WTC11 (cell line): ENCODE results near the gene CCDC170. TPM values are rescaled to one million over a fixed set of nuclear protein-coding genes. Genes with fewer than 3 reads are reported as not detected.
"Not testable (repeated sequence)": the region's sequence is repeated elsewhere in the genome, so short reads cannot be mapped to it uniquely, and the experiment has no call there.

ENCODE experiments used
- ATAC-seq: fragments of 200-7000 bp; cut with Tn5 transposase; 2 replicates; pipeline ENCODE4 v1.10.0; 2021; ENCODE audit warnings: mild to moderate bottlenecking, moderate library complexity
- CTCF ChIA-PET: fragments of 300-600 bp; sonication (Branson Sonifier 250); formaldehyde crosslinking; loops from one replicate; lab custom pipeline; 2021; ENCODE audit warnings: antibody characterized with exemption; lab: Charles Lee
- POLR2A ChIA-PET: fragments of 350-600 bp; sonication (Branson Sonifier 250); formaldehyde crosslinking; loops from one replicate; lab custom pipeline; 2021; ENCODE audit warnings: antibody characterized with exemption; lab: Charles Lee
- DNase-seq: peaks from one replicate; pipeline ENCODE4 v3.0.0; 2021; ENCODE audit warnings: low spot score
- H3K27ac Mint-ChIP-seq: 2 replicates; pipeline ENCODE4 v1.8.0; 2021; ENCODE audit warnings: mixed read lengths
- H3K27me3 Mint-ChIP-seq: 2 replicates; pipeline ENCODE4 v1.8.0; 2021; ENCODE audit warnings: low read depth, mild to moderate bottlenecking, moderate library complexity, mixed read lengths
- H3K36me3 Mint-ChIP-seq: 2 replicates; pipeline ENCODE4 v1.8.0; 2021; ENCODE audit warnings: mixed read lengths
- H3K4me1 Mint-ChIP-seq: 2 replicates; pipeline ENCODE4 v1.8.0; 2022; ENCODE audit warnings: mixed read lengths
- H3K4me3 Mint-ChIP-seq: 2 replicates; pipeline ENCODE4 v1.8.0; 2021; ENCODE audit warnings: mild to moderate bottlenecking, moderate library complexity, mixed read lengths
- H3K9me3 Mint-ChIP-seq: 2 replicates; pipeline ENCODE4 v1.8.0; 2021; ENCODE audit warnings: mixed read lengths
- GTF2I ChIP-seq: fragments of 250-450 bp; sonication (Bioruptor Pico); conservative IDR thresholded peaks from 2 replicates; pipeline ENCODE4 v1.4.0; 2021; ENCODE audit warnings: mild to moderate bottlenecking
- NFYB ChIP-seq: sonication (generic); formaldehyde crosslinking; conservative IDR thresholded peaks from 2 replicates; pipeline ENCODE4 v1.8.0; 2022; ENCODE audit warnings: low read depth, missing genetic modification reagents
- ZNF317 ChIP-seq: sonication (generic); formaldehyde crosslinking; IDR thresholded peaks from 2 replicates; pipeline ENCODE4 v1.8.1; 2023; ENCODE audit warnings: low read depth, mild to moderate bottlenecking, moderate library complexity, missing genetic modification reagents, borderline replicate concordance
- ZNF396 ChIP-seq: fragments of 250-450 bp; sonication (Bioruptor Pico); IDR thresholded peaks from 2 replicates; pipeline ENCODE4 v1.8.0; 2021; ENCODE audit warnings: mild to moderate bottlenecking, moderate library complexity, borderline replicate concordance
- total RNA-seq: library from RNA; stranded (reverse); gene quantifications from 3 replicates; pipeline ENCODE4 v1.2.3, GENCODE V29; 2021
- TF ChIP-seq, protein P1 (sequence below): sonication (generic); formaldehyde crosslinking; IDR thresholded peaks from 2 replicates; pipeline ENCODE4 v1.8.1; 2022; ENCODE audit warnings: mild to moderate bottlenecking, missing genetic modification reagents, moderate library complexity, borderline replicate concordance
- TF ChIP-seq, protein P2 (sequence below): sonication (generic); formaldehyde crosslinking; IDR thresholded peaks from 2 replicates; pipeline ENCODE4 v1.8.0; 2023; ENCODE audit warnings: mild to moderate bottlenecking, missing genetic modification reagents
- TF ChIP-seq, protein P3 (sequence below): sonication (generic); formaldehyde crosslinking; IDR thresholded peaks from 2 replicates; pipeline ENCODE4 v1.8.1; 2023; ENCODE audit warnings: mild to moderate bottlenecking, missing genetic modification reagents
- TF ChIP-seq, protein P4 (sequence below): sonication (generic); formaldehyde crosslinking; IDR thresholded peaks from 2 replicates; pipeline ENCODE4 v1.8.0; 2022; ENCODE audit warnings: missing genetic modification reagents
- TF ChIP-seq, protein P5 (sequence below): fragments of 250-450 bp; sonication (Bioruptor Pico); IDR thresholded peaks from 2 replicates; pipeline ENCODE4 v2.1.2; 2022; ENCODE audit warnings: mild to moderate bottlenecking, moderate library complexity
- TF ChIP-seq, protein P6 (sequence below): sonication (generic); formaldehyde crosslinking; conservative IDR thresholded peaks from 2 replicates; pipeline ENCODE4 v1.8.1; 2023; ENCODE audit warnings: mild to moderate bottlenecking, low read depth, missing genetic modification reagents, moderate library complexity
- TF ChIP-seq, protein P7 (sequence below): fragments of 250-450 bp; sonication (Bioruptor Pico); IDR thresholded peaks from 2 replicates; pipeline ENCODE4 v1.9.0; 2021; ENCODE audit warnings: moderate library complexity, mild to moderate bottlenecking, inconsistent platforms, borderline replicate concordance
- TF ChIP-seq, protein P8 (sequence below): fragments of 250-450 bp; sonication (Bioruptor Pico); conservative IDR thresholded peaks from 2 replicates; pipeline ENCODE4 v1.9.0; 2021; ENCODE audit warnings: mild to moderate bottlenecking

The CCDC170 gene
- total RNA-seq, 1 experiment from 2014 or later: 0.26 TPM

GRCh38 chr6:151544453-151544852 lies 50.6 kb downstream of the CCDC170 start (continued):
- TF ChIP-seq, protein P1, sequence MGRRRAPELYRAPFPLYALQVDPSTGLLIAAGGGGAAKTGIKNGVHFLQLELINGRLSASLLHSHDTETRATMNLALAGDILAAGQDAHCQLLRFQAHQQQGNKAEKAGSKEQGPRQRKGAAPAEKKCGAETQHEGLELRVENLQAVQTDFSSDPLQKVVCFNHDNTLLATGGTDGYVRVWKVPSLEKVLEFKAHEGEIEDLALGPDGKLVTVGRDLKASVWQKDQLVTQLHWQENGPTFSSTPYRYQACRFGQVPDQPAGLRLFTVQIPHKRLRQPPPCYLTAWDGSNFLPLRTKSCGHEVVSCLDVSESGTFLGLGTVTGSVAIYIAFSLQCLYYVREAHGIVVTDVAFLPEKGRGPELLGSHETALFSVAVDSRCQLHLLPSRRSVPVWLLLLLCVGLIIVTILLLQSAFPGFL (CRISPR knock-in tag): no peak
- TF ChIP-seq, protein P2, sequence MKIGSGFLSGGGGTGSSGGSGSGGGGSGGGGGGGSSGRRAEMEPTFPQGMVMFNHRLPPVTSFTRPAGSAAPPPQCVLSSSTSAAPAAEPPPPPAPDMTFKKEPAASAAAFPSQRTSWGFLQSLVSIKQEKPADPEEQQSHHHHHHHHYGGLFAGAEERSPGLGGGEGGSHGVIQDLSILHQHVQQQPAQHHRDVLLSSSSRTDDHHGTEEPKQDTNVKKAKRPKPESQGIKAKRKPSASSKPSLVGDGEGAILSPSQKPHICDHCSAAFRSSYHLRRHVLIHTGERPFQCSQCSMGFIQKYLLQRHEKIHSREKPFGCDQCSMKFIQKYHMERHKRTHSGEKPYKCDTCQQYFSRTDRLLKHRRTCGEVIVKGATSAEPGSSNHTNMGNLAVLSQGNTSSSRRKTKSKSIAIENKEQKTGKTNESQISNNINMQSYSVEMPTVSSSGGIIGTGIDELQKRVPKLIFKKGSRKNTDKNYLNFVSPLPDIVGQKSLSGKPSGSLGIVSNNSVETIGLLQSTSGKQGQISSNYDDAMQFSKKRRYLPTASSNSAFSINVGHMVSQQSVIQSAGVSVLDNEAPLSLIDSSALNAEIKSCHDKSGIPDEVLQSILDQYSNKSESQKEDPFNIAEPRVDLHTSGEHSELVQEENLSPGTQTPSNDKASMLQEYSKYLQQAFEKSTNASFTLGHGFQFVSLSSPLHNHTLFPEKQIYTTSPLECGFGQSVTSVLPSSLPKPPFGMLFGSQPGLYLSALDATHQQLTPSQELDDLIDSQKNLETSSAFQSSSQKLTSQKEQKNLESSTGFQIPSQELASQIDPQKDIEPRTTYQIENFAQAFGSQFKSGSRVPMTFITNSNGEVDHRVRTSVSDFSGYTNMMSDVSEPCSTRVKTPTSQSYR (CRISPR knock-in tag): no peak
- TF ChIP-seq ZNF317 (CRISPR knock-in tag) (no peak), NFYB (CRISPR knock-in tag) (no peak)
- TF ChIP-seq, protein P3, sequence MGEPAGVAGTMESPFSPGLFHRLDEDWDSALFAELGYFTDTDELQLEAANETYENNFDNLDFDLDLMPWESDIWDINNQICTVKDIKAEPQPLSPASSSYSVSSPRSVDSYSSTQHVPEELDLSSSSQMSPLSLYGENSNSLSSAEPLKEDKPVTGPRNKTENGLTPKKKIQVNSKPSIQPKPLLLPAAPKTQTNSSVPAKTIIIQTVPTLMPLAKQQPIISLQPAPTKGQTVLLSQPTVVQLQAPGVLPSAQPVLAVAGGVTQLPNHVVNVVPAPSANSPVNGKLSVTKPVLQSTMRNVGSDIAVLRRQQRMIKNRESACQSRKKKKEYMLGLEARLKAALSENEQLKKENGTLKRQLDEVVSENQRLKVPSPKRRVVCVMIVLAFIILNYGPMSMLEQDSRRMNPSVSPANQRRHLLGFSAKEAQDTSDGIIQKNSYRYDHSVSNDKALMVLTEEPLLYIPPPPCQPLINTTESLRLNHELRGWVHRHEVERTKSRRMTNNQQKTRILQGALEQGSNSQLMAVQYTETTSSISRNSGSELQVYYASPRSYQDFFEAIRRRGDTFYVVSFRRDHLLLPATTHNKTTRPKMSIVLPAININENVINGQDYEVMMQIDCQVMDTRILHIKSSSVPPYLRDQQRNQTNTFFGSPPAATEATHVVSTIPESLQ (CRISPR knock-in tag): no peak
- TF ChIP-seq, protein P4, sequence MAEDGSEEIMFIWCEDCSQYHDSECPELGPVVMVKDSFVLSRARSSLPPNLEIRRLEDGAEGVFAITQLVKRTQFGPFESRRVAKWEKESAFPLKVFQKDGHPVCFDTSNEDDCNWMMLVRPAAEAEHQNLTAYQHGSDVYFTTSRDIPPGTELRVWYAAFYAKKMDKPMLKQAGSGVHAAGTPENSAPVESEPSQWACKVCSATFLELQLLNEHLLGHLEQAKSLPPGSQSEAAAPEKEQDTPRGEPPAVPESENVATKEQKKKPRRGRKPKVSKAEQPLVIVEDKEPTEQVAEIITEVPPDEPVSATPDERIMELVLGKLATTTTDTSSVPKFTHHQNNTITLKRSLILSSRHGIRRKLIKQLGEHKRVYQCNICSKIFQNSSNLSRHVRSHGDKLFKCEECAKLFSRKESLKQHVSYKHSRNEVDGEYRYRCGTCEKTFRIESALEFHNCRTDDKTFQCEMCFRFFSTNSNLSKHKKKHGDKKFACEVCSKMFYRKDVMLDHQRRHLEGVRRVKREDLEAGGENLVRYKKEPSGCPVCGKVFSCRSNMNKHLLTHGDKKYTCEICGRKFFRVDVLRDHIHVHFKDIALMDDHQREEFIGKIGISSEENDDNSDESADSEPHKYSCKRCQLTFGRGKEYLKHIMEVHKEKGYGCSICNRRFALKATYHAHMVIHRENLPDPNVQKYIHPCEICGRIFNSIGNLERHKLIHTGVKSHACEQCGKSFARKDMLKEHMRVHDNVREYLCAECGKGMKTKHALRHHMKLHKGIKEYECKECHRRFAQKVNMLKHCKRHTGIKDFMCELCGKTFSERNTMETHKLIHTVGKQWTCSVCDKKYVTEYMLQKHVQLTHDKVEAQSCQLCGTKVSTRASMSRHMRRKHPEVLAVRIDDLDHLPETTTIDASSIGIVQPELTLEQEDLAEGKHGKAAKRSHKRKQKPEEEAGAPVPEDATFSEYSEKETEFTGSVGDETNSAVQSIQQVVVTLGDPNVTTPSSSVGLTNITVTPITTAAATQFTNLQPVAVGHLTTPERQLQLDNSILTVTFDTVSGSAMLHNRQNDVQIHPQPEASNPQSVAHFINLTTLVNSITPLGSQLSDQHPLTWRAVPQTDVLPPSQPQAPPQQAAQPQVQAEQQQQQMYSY (CRISPR knock-in tag): no peak

- H3K4me3 Mint-ChIP-seq, DNase-seq, POLR2A ChIA-PET, H3K4me1 Mint-ChIP-seq, ATAC-seq, H3K27me3 Mint-ChIP-seq, H3K27ac Mint-ChIP-seq, CTCF ChIA-PET: not testable (repeated sequence)
- Mint-ChIP-seq H3K36me3 (peaks cover 13% of the 10 kb centered on the region), H3K9me3 (peaks cover 20% of the 10 kb centered on the region)
Measured at GRCh38 chr6:151544884-151545283, 51.1 kb downstream of the CCDC170 start.

DNA sequence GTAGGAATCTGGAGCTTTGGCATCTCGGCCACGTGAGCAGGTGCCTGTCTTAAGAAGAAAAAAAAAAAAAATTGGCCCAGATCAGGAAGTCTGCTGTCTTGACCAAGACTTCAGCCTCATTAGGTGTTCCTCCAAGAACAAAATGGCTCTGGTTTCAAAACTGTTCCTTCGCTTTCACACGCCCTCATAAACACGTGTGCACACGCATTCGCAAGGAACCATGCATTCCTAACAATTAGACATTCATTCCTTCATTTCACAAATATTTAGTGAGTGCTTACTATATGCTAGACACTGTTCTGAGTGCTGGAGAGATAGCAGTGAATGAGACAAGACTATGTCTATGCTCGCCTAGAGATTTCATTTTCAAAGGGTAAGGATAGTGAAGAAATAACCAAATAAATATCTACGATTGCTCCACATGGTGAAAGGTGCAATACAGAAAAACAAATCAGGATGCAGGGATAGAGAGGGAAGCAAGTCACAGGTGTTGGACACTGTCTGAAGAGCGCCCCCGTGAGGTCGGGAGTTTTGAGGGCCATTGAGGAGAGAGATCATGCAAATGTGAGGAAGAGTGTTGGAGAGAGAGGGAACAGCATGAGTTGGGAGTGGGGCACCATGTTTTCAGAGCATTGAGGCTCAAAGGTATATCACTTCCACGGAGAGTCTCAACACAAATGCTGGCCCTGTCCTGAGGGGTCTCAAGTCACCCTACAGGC lies 53.3 kb downstream of the CCDC170 start:
- Mint-ChIP-seq H3K9me3 (peaks cover 13% of the 10 kb centered on the region), H3K27me3 (no peaks in the 10 kb centered on the region), H3K4me1 (no peaks in the 10 kb centered on the region), H3K36me3 (0 out of 2 replicates have a peak, but pooled peaks cover 2% of the 10 kb centered on the region), H3K4me3 (no peak overlapping the region), H3K27ac (no peak overlapping the region)
- ATAC-seq: peak; percentile 38; the same call in 1 of the 2 replicates
- DNase-seq: peak; percentile 28
- ChIA-PET POLR2A (no interaction called here), CTCF (no interaction called here)
- TF ChIP-seq, protein P5, sequence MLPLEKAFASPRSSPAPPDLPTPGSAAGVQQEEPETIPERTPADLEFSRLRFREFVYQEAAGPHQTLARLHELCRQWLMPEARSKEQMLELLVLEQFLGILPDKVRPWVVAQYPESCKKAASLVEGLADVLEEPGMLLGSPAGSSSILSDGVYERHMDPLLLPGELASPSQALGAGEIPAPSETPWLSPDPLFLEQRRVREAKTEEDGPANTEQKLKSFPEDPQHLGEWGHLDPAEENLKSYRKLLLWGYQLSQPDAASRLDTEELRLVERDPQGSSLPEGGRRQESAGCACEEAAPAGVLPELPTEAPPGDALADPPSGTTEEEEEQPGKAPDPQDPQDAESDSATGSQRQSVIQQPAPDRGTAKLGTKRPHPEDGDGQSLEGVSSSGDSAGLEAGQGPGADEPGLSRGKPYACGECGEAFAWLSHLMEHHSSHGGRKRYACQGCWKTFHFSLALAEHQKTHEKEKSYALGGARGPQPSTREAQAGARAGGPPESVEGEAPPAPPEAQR (CRISPR knock-in tag): no peak
- TF ChIP-seq, protein P6, sequence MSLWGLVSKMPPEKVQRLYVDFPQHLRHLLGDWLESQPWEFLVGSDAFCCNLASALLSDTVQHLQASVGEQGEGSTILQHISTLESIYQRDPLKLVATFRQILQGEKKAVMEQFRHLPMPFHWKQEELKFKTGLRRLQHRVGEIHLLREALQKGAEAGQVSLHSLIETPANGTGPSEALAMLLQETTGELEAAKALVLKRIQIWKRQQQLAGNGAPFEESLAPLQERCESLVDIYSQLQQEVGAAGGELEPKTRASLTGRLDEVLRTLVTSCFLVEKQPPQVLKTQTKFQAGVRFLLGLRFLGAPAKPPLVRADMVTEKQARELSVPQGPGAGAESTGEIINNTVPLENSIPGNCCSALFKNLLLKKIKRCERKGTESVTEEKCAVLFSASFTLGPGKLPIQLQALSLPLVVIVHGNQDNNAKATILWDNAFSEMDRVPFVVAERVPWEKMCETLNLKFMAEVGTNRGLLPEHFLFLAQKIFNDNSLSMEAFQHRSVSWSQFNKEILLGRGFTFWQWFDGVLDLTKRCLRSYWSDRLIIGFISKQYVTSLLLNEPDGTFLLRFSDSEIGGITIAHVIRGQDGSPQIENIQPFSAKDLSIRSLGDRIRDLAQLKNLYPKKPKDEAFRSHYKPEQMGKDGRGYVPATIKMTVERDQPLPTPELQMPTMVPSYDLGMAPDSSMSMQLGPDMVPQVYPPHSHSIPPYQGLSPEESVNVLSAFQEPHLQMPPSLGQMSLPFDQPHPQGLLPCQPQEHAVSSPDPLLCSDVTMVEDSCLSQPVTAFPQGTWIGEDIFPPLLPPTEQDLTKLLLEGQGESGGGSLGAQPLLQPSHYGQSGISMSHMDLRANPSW (CRISPR knock-in tag): no peak
- TF ChIP-seq, protein P7, sequence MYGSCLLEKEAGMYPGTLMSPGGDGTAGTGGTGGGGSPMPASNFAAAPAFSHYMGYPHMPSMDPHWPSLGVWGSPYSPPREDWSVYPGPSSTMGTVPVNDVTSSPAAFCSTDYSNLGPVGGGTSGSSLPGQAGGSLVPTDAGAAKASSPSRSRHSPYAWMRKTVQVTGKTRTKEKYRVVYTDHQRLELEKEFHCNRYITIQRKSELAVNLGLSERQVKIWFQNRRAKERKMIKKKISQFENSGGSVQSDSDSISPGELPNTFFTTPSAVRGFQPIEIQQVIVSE: no peak
- TF ChIP-seq, protein P8, sequence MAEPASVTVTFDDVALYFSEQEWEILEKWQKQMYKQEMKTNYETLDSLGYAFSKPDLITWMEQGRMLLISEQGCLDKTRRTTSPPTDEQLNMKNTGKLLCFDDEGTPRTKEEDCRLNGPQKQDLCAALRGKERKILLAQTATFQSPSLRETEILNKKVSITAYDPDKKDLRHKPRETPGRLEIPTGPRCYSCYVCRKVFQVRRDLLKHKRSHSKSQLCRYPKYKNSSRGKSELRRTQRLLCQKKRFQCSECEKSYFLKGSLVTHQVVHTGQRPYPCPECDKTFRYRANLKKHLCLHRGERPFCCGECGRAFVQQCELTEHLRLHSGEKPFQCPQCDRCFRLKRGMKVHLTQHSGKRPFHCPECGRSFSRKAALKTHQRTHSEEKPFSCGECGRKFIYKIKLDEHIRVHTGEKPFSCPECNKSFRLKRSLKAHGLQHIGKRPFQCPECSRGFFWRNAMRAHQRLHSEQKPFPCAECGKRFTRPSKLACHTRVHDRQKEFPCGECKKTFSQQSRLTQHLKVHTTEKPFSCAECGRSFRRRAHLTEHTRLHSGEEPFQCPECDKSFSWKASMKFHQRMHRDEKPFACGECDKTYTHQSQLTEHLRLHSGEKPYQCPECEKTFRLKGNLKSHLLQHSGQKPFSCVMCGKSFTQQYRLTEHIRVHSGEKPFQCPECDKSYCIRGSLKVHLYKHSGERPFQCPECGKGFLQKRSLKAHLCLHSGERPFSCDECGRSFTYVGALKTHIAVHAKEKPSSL: no peak
- no peak for TF ChIP-seq ZNF396 (CRISPR knock-in tag)
- TF ChIP-seq GTF2I (CRISPR knock-in tag): no peak
